Sigmoid colon (tissue), 4 donors: ENCODE measurements around the gene SNRPD2.

Source experiments
- POLR2A ChIP-seq, 2 donors: fragments of 450-650 bp; IDR thresholded peaks; one replicate each; pipeline ENCODE4 v1.6.1; 2016; ENCODE audit warnings: antibody characterized with exemption in 2 of 2, mild to moderate bottlenecking in 2 of 2, moderate library complexity in 2 of 2
- POLR2AphosphoS5 ChIP-seq, 4 donors: sonication (generic); formaldehyde crosslinking; IDR thresholded peaks; one replicate each; pipeline ENCODE4 v1.6.1; 2017; ENCODE audit warnings: antibody characterized with exemption in 4 of 4
- TF ChIP-seq, protein P1 (sequence below), 4 experiments: fragments of 450-650 bp in 3 of 4; fragments of 200-600 bp in 1 of 4; IDR thresholded peaks; one replicate each; pipeline ENCODE4 v1.5.1; 2016 to 2019; ENCODE audit warnings: antibody characterized with exemption in 4 of 4, mild to moderate bottlenecking in 3 of 4, moderate library complexity in 2 of 4

DNA sequence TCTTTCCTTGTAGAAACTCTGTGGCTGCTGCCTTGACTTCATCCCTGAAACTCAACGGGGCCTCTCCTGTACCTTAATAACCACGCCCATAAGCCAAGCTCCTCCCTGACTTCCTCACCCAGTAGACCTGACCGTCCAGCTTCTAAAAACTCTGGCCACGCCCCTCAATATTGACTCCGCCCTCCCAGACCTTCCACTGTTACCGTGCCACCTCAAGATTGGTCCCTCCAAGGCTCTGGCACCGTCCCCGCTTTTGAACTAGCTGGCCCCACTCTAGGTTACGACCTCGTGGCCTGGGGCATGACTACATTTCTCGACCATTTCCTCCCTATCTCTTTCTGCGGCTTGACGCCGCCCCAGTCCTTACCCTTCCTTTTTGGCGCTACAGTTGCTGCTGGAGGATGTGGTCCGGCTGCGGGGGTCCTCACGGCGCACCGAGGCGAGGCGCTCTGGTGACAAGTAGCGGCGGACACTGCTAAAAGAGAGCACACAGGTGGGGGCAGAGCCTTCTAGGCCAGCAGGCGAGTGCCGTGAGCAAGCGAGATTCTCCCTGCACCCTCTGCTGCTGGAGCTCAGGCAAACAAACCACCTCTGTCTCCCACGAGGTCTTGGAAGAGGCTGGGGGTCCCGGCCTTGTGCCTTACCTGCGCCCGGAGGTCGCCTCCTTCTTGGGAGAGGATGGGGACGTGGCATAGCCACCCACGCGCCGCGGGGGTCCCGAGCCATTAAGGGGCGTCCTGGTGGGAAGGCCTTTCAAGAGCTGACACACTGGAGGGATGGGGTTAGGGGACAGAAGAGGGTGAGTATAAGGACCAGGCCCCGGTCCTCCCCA lies 50.3 kb downstream of the SNRPD2 start:
- TF ChIP-seq, protein P1, sequence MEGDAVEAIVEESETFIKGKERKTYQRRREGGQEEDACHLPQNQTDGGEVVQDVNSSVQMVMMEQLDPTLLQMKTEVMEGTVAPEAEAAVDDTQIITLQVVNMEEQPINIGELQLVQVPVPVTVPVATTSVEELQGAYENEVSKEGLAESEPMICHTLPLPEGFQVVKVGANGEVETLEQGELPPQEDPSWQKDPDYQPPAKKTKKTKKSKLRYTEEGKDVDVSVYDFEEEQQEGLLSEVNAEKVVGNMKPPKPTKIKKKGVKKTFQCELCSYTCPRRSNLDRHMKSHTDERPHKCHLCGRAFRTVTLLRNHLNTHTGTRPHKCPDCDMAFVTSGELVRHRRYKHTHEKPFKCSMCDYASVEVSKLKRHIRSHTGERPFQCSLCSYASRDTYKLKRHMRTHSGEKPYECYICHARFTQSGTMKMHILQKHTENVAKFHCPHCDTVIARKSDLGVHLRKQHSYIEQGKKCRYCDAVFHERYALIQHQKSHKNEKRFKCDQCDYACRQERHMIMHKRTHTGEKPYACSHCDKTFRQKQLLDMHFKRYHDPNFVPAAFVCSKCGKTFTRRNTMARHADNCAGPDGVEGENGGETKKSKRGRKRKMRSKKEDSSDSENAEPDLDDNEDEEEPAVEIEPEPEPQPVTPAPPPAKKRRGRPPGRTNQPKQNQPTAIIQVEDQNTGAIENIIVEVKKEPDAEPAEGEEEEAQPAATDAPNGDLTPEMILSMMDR (IDR thresholded peaks at IDR 0.05), result no peak
- TF ChIP-seq POLR2A (IDR thresholded peaks at IDR 0.05) (no peak), POLR2AphosphoS5 (IDR thresholded peaks at IDR 0.05) (no peak)
